ENCODE data around the gene ESD.

ESD gene

DNA sequence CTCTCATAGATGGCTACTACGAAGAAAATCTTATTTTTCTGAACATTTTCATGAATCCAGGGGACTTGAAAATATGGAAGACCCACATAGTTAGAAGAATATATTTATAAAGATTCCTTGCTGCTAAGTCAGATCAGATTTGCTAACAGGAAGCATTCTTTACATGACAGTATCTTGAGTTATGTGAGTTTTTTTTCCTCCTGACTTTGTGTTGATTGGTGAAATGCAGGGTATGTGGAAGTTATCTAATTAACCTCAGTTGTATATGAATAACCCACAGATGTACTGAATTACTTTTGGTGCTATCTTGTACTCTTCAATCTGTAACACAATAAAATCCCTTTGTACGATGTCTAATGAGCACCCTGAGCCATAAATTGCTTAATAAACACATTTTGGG, 53.8 kb downstream of the ESD start:
- no peak for DNase-seq

DNA sequence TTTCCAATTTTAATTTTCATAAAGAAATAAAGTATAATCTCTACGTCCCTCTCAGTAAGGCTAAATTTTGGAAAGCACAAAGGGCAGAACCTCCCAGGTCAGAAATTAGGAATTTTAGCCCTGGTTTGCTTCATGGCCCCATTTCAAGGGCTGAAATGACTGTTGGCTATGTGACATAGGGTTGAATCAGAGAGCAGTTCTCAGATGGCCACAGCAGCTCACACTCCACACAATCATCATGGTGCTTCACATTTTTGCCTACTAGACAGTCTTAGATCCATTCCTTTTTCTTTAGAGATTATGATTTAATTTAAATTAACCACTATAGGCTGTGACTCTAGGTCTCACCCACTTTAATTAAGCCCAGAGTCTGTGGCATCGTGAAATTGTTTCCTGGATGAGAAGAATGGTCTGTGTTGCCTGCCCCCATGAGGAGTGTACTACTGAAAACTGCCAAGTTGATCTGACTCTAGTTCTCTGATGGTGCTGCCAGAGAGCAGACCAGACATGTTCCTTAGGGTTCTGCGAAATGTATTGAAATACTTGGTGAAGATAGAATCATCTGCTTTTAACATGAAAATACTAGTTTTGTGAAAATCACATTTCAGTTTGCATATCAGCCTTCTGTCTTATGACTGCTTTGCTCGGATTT, 57.4 kb downstream of the ESD start:
- DNase-seq: no peak

- DNase-seq: no peak
Measured at GRCh38 chr13:46738766-46739165, 58.2 kb downstream of the ESD start.

DNA sequence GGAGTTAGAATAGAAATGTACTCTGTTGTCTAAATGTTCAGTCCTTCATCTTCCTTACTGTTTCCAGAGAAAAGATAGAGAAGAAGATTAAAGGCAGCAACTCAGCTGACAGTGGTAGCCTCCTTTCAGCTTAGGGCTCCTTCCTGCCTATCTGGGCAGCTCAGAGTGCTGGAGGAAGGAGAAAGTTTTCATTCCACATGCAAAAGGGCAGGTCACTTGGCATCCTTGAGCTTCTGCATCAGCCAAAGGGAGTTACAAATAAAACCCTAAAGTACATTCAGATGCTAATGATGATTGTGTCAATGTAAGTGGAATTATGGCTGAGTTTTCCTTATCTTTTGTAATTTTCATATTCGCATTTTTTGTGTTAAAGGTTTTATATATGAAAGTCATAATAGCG, 58.9 kb downstream of the ESD start:
- no peak for DNase-seq

DNA sequence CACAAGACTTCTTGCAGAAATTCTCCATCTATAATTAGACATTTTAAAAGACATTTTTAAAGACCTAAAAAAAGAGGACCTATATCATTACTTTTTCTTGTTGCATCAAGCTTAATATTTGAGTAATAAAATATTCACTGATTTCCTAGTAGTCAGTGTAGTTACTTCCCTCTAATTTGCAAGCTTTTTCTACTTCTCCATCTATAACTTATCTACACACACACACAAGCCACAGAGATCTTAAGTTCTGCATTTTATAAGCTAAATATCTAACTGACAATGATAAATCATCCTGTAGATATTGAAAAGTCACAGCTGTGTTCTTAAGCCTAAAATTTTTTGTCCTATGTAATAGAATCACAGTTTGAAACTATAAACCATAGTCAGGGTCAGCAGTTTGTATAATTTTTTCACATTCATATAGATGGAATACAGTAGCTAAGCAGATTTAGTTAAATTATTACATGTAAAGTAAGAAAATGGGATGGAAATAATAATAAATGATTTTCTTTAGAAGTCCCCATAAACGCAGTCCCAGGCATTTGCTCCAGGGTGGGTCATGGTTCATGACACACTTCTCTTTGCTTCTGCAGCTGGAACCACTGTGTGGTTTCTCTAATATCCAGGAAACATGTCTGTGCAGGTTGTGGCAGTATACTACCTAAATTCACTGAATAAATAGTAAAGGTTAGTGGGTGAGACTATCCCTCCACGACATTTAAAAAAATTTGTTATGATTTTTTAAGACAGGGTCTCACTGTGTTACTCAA, 60.2 kb downstream of the ESD start:
- DNase-seq: no peak

- DNase-seq: no peak
Measured at GRCh38 chr13:46735425-46735824, 61.5 kb downstream of the ESD start.

GRCh38 chr13:46731535-46731934, 65.4 kb downstream of the ESD start:
- no peak for DNase-seq

- no peak for DNase-seq
Measured at GRCh38 chr13:46728777-46729176, 68.2 kb downstream of the ESD start.

- no peak for DNase-seq
Measured at GRCh38 chr13:46726347-46726746, 70.6 kb downstream of the ESD start.

All from activated effector memory CD4-positive, alpha-beta T cell treated with Interleukin-2 at 50 U/mL for 16 hours (primary cell).